ENCODE data around the gene KCTD8.

KCTD8 gene

GRCh38 chr4:44221407-44221806 lies 227.2 kb downstream of the KCTD8 start:
- no peak for TF ChIP-seq CSRNP3 (CRISPR knock-in tag; IDR thresholded peaks at IDR 0.05)
- no peak for TF ChIP-seq CSDC2 (CRISPR knock-in tag; IDR thresholded peaks at IDR 0.05)
- no peak for TF ChIP-seq SNAI2 (CRISPR knock-in tag; IDR thresholded peaks at IDR 0.05)
- TF ChIP-seq POU6F1 (CRISPR knock-in tag; IDR thresholded peaks at IDR 0.05; ENCODE audit: borderline replicate concordance, low read depth) = no peak
- ATAC-seq = no peak

GRCh38 chr4:44210750-44211149 lies 237.9 kb downstream of the KCTD8 start:
- TF ChIP-seq ARNTL (CRISPR knock-in tag; IDR thresholded peaks at IDR 0.05; ENCODE audit: borderline replicate concordance, low read depth) (no peak), ESRRG (CRISPR knock-in tag; IDR thresholded peaks at IDR 0.05) (no peak)
- ATAC-seq = no peak

DNA sequence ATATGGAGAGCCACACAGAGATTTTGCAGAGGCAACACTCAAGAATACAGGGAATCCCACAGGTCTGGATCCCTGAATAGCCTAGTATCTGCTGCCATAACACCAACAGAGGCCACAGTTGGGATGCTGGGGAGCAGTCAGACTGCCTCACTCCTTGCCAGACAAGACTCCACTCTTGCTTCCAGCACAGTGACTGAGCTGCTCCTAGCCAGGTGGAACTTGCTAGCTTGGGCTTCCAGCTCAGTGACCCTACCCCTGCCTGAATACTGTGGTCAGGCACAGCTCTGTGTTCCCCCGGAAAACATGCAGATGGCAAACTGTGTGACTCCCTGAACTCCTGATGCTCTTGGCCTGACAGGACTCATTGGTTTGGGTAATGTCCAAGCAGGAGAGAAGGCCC lies 251.8 kb downstream of the KCTD8 start:
- no peak for ATAC-seq
- TF ChIP-seq, protein P1, sequence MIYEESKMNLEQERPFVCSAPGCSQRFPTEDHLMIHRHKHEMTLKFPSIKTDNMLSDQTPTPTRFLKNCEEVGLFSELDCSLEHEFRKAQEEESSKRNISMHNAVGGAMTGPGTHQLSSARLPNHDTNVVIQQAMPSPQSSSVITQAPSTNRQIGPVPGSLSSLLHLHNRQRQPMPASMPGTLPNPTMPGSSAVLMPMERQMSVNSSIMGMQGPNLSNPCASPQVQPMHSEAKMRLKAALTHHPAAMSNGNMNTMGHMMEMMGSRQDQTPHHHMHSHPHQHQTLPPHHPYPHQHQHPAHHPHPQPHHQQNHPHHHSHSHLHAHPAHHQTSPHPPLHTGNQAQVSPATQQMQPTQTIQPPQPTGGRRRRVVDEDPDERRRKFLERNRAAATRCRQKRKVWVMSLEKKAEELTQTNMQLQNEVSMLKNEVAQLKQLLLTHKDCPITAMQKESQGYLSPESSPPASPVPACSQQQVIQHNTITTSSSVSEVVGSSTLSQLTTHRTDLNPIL (CRISPR knock-in tag; IDR thresholded peaks at IDR 0.05; ENCODE audit: low read depth) = no peak

GRCh38 chr4:44194365-44194764 lies 254.2 kb downstream of the KCTD8 start:
- ATAC-seq = no peak
- TF ChIP-seq ZFP30 (CRISPR knock-in tag; IDR thresholded peaks at IDR 0.05) (no peak), ZC3H10 (CRISPR knock-in tag; IDR thresholded peaks at IDR 0.05) (no peak), ISL1 (CRISPR knock-in tag; IDR thresholded peaks at IDR 0.05) (no peak), POU6F1 (CRISPR knock-in tag; IDR thresholded peaks at IDR 0.05; ENCODE audit: borderline replicate concordance, low read depth) (no peak), CSDC2 (CRISPR knock-in tag; IDR thresholded peaks at IDR 0.05) (no peak), GLIS3 (CRISPR knock-in tag; IDR thresholded peaks at IDR 0.05) (no peak), ZFP3 (CRISPR knock-in tag; IDR thresholded peaks at IDR 0.05) (no peak), TSHZ2 (CRISPR knock-in tag; IDR thresholded peaks at IDR 0.05) (no peak), ARNTL (CRISPR knock-in tag; IDR thresholded peaks at IDR 0.05; ENCODE audit: borderline replicate concordance, low read depth) (no peak), ESRRG (CRISPR knock-in tag; IDR thresholded peaks at IDR 0.05) (no peak), OSR1 (CRISPR knock-in tag; IDR thresholded peaks at IDR 0.05) (no peak)

GRCh38 chr4:44186850-44187246 lies 261.8 kb downstream of the KCTD8 start:
- TF ChIP-seq POU6F1 (CRISPR knock-in tag; IDR thresholded peaks at IDR 0.05; ENCODE audit: borderline replicate concordance, low read depth) (no peak), PPARA (CRISPR knock-in tag; IDR thresholded peaks at IDR 0.05; ENCODE audit: borderline replicate concordance) (no peak), GLIS3 (CRISPR knock-in tag; IDR thresholded peaks at IDR 0.05) (no peak), ARNTL (CRISPR knock-in tag; IDR thresholded peaks at IDR 0.05; ENCODE audit: borderline replicate concordance, low read depth) (no peak), ZNF8 (CRISPR knock-in tag; IDR thresholded peaks at IDR 0.05) (no peak), ESRRG (CRISPR knock-in tag; IDR thresholded peaks at IDR 0.05) (no peak), TOX (CRISPR knock-in tag; IDR thresholded peaks at IDR 0.05; ENCODE audit: borderline replicate concordance) (no peak), BACH2 (CRISPR knock-in tag; IDR thresholded peaks at IDR 0.05; ENCODE audit: borderline replicate concordance) (no peak), TCF4 (CRISPR knock-in tag; IDR thresholded peaks at IDR 0.05; ENCODE audit: borderline replicate concordance) (no peak)
- TF ChIP-seq, protein P1 (CRISPR knock-in tag; IDR thresholded peaks at IDR 0.05; ENCODE audit: low read depth) = no peak

More at GRCh38 chr4:44186850-44187246, 261.8 kb downstream of the KCTD8 start:
- no peak for ATAC-seq
